ENCODE data around the gene GPR84. TPM values are rescaled to one million over a fixed set of nuclear protein-coding genes. Genes with fewer than 3 reads are reported as not detected.
"Not testable (repeated sequence)": the region's sequence is repeated elsewhere in the genome, so short reads cannot be mapped to it uniquely, and the experiment has no call there.

Gene GPR84
- total and polyA plus RNA-seq, 2 of the 8 experiments (the other 6 are each of a cell fraction or from before 2014, with no cell fraction given), result 0.09 TPM; not detected in 1

GRCh38 chr12:54355104-54355815 is 9.0 kb downstream of the GPR84 start (continued):
- TF ChIP-seq KDM5A (IDR thresholded peaks at IDR 0.05; ENCODE audit: low read length) (no peak), TAF7 (optimal IDR thresholded peaks at IDR 0.05; ENCODE audit: borderline replicate concordance, low read depth, low read length) (no peak), ASH2L (IDR thresholded peaks at IDR 0.05; ENCODE audit: low read length) (peak; percentile 48)

DNA sequence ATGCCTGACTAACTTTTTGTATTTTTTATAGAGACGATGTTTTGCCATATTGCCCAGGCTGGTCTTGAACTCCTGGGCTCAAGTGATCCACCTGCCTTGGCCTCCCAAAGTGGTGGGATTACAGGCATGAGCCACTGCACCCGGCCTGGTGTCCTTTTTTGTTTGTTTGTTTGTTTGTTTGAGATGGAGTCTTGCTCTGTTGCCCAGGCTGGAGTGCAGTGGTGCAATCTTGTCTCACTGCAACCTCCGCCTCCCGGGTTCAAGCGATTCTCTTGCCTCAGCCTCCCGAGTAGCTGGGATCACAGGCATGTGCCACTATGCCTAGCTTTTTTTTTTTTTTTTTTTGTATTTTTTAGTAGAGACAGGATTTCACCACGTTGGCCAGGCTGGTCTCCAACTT is 10.0 kb downstream of the GPR84 start:
- ChIA-PET POLR2A (ENCODE audit: partially characterized antibody) (interaction anchor here (1.2 to 6.3 kb wide), 5 partner anchors 20 to 74 kb away, joined by 4 to 74 read pairs (median 49); partner anchors contain the start of genes CBX5 and HNRNPA1), CTCF (ENCODE audit: partially characterized antibody) (interaction anchor here (0.6 to 6.2 kb wide), 13 partner anchors 10 to 907 kb away, joined by 3 to 121 read pairs (median 6); partner anchors contain the start of gene COPZ1)
- H2BK12ac ChIP-seq (ENCODE audit: low read depth, low read length); H3K79me1 ChIP-seq (ENCODE audit: low read depth, low read length); H2BK5ac ChIP-seq (ENCODE audit: low read depth, low read length); H2BK120ac ChIP-seq (replicated peaks; ENCODE audit: low read depth, low read length); H3K56ac ChIP-seq (replicated peaks; ENCODE audit: insufficient read length, low read depth, low read length); H3K23ac ChIP-seq (ENCODE audit: insufficient read length); H4K5ac ChIP-seq (ENCODE audit: insufficient read length, low read depth, low read length); H2AK5ac ChIP-seq (ENCODE audit: low read depth, low read length); H3K4me2 ChIP-seq (ENCODE audit: insufficient read depth in 1 of 2, low read depth in 2 of 2, low read length in 2 of 2); H3K27me3 ChIP-seq (replicated peaks in 1 of 4; ENCODE audit: control insufficient read depth in 3 of 4, extremely low read depth in 1 of 4, insufficient read depth in 3 of 4, low read length in 3 of 4); H3K9ac ChIP-seq (replicated peaks in 1 of 4; ENCODE audit: extremely low read depth in 1 of 4, low read depth in 3 of 4, low read length in 3 of 4); H2AFZ ChIP-seq (ENCODE audit: low read length); H3K27ac ChIP-seq (ENCODE audit: low read depth, low read length); H3K36me3 ChIP-seq (ENCODE audit: control insufficient read depth in 2 of 4, insufficient read depth in 4 of 4, low read length in 3 of 4); H3K4me3 ChIP-seq (ENCODE audit: extremely low read depth in 1 of 4, insufficient read depth in 2 of 4, low read depth in 3 of 4, low read length in 4 of 4); H2BK15ac ChIP-seq (ENCODE audit: low read length); H3K14ac ChIP-seq (ENCODE audit: insufficient read length); H3K4ac ChIP-seq (replicated peaks; ENCODE audit: insufficient read length, low read depth, low read length); H3K18ac ChIP-seq (ENCODE audit: extremely low read depth, low read length); H3K9me3 ChIP-seq (ENCODE audit: insufficient read depth in 2 of 2, low read depth in 1 of 2, low read length in 1 of 2); DNase-seq (ENCODE audit: low read depth in 1 of 2, low spot score in 2 of 2); H3K79me2 ChIP-seq (ENCODE audit: control insufficient read depth in 1 of 2, insufficient read depth in 2 of 2, low read length in 2 of 2); FAIRE-seq; H4K8ac ChIP-seq (ENCODE audit: extremely low read depth, insufficient read depth, low read length); H4K91ac ChIP-seq (replicated peaks; ENCODE audit: insufficient read length, low read length); H4K20me1 ChIP-seq (replicated peaks in 1 of 2; ENCODE audit: control insufficient read depth in 1 of 2, insufficient read depth in 2 of 2, low read length in 2 of 2); H2BK20ac ChIP-seq (ENCODE audit: low read length): not testable (repeated sequence)
- 78% methylated on average over 3 of the region's 7 CpGs; no CpG with 5 or more reads in 1 of the 2 experiments for whole genome bisulfite sequencing, 2 experiments (ENCODE audit: extremely low coverage in 1 of 2, insufficient coverage in 1 of 2, insufficient read length in 1 of 2, insufficient replicate concordance in 2 of 2, low coverage in 1 of 2, low lambda C conversion rate in 2 of 2, missing lambda C conversion rate in 1 of 2)
- H3K23me2 ChIP-seq (ENCODE audit: low read depth, low read length), result peaks cover 14% of the 10 kb centered on the region
- H3K4me1 ChIP-seq (replicated peaks in 1 of 4; ENCODE audit: control insufficient read depth in 3 of 4, insufficient read depth in 4 of 4, low read length in 3 of 4), result peaks cover 34 to 77% (median 36%) of the 10 kb centered on the region in 4 experiments

Measured in H1 (cell line).